H1 (cell line): ENCODE data around the gene IQCN. TPM values are rescaled to one million over a fixed set of nuclear protein-coding genes. Genes with fewer than 3 reads are reported as not detected.

ENCODE experiments used
- CEBPB ChIP-seq: IDR thresholded peaks from 2 replicates; pipeline ENCODE4 v1.6.1; 2012; ENCODE audit warnings: low read depth, low read length
- CHD7 ChIP-seq: fragments of 300-600 bp; sonication (generic); IDR thresholded peaks from 2 replicates; pipeline ENCODE4 v1.7.1; 2012; ENCODE audit warnings: low read length, moderate library complexity, mild to moderate bottlenecking, inconsistent platforms; ENCODE audit not compliant: insufficient replicate concordance
- CREB1 ChIP-seq: IDR thresholded peaks from 2 replicates; pipeline ENCODE4 v1.6.1; 2012; ENCODE audit warnings: inconsistent platforms
- CTBP2 ChIP-seq: IDR thresholded peaks from 2 replicates; pipeline ENCODE4 v1.7.0; 2011; ENCODE audit warnings: borderline replicate concordance, mild to moderate bottlenecking, moderate library complexity, mixed read lengths, low read length; ENCODE audit not compliant: insufficient read depth, insufficient read length
- RNF2 ChIP-seq: fragments of 200-900, 300-1000 bp; sonication (generic); IDR thresholded peaks from 2 replicates; pipeline ENCODE4 v1.7.1; 2016; ENCODE audit warnings: borderline replicate concordance, low read depth, mild to moderate bottlenecking, antibody characterized with exemption, low read length; ENCODE audit not compliant: poor library complexity, severe bottlenecking; ENCODE audit errors: missing control alignments
- RXRA ChIP-seq: IDR thresholded peaks from 2 replicates; pipeline ENCODE4 v1.6.1; 2011; ENCODE audit warnings: low read depth, mild to moderate bottlenecking, low read length, moderate library complexity; ENCODE audit not compliant: insufficient read depth
- USF2 ChIP-seq: IDR thresholded peaks from 2 replicates; pipeline ENCODE4 v1.6.1; 2011; ENCODE audit warnings: low read length, improper control_type of control experiment
- polyA plus RNA-seq, 7 experiments: library from polyadenylated mRNA; depleted of rRNA in 3 of 7; stranded (reverse) in 5 of 7; unstranded in 2 of 7; fragments of >200 nt in 5 of 7; fragments of 200-250 nt in 2 of 7; gene quantifications; 1 replicate in 5 of 7; 2 replicates in 1 of 7; 4 replicates in 1 of 7; pipeline versions ENCODE4 v1.2.1 to v1.2.3, GENCODE V29; 2011 to 2013; ENCODE audit warnings: missing spikeins in 2 of 7, mixed read lengths in 2 of 7
- total RNA-seq: library from RNA; stranded (reverse); fragmentation: NEBNext Ultra II Directional; extraction: Animal tissue kit (Norgen Biotek cat#: 25700); gene quantifications from 2 replicates; pipeline ENCODE4 v1.2.1, GENCODE V29; 2021

The IQCN gene
- total and polyA plus RNA-seq, 2 of the 8 experiments (the other 6 are each of a cell fraction or from before 2014, with no cell fraction given) = 0.36 to 1.0 TPM

GRCh38 chr19:18264971-18265540 lies 9.2 kb downstream of the IQCN start (continued):
- TF ChIP-seq CHD7 (no peak), CEBPB (no peak), CTBP2 (no peak), RXRA (no peak), RNF2 (no peak), USF2 (no peak), CREB1 (no peak)
